PC-3 (cell line): ENCODE data around the gene CRY1. TPM values are rescaled to one million over a fixed set of nuclear protein-coding genes. Genes with fewer than 3 reads are reported as not detected.

Experiments
- ATAC-seq: fragments of 200-7000 bp; cut with Tn5 transposase; 2 replicates; pipeline ENCODE4 v1.9.1; 2020; ENCODE audit warnings: mild to moderate bottlenecking, moderate library complexity
- BruUV-seq: library from RNA; stranded (reverse); fragments of 400-500 nt; replicated peaks from 2 replicates; lab custom pipeline; 2021; lab: Mats Ljungman, UMichigan
- CTCF ChIA-PET: fragments of 300-600 bp; sonication (Branson Sonifier 250); formaldehyde crosslinking; loops from one replicate; lab custom pipeline; 2022; ENCODE audit warnings: antibody characterized with exemption; lab: Charles Lee
- POLR2A ChIA-PET: fragments of 300-600 bp; sonication (Branson Sonifier 250); formaldehyde crosslinking; loops from one replicate; lab custom pipeline; 2022; ENCODE audit warnings: antibody characterized with exemption; ENCODE audit not compliant: unreplicated experiment; lab: Charles Lee
- DNase-seq: peaks from one replicate; pipeline ENCODE4 v3.0.0-alpha.2; 2015
- H2AFZ ChIP-seq: fragments of 300-600 bp; sonication (generic); 2 replicates; pipeline ENCODE4 v1.6.0; 2016; ENCODE audit warnings: antibody characterized with exemption, low read length
- H3F3A ChIP-seq: fragments of 300-600 bp; sonication (generic); one replicate; pipeline ENCODE4 v1.6.0; 2017; ENCODE audit warnings: antibody characterized with exemption, low read length, control low read depth, mild to moderate bottlenecking; ENCODE audit not compliant: unreplicated experiment
- H3K27ac ChIP-seq: fragments of 300-600 bp; sonication (generic); 2 replicates; pipeline ENCODE4 v1.5.1; 2016; ENCODE audit warnings: mild to moderate bottlenecking, low read length
- H3K27me3 ChIP-seq: fragments of 300-600 bp; sonication (generic); 2 replicates; pipeline ENCODE4 v1.6.1; 2016; ENCODE audit warnings: low read length, mixed read lengths
- H3K36me3 ChIP-seq: fragments of 300-600 bp; sonication (generic); 2 replicates; pipeline ENCODE4 v1.6.1; 2016; ENCODE audit warnings: low read depth, mixed run types, low read length, mixed read lengths
- H3K4me1 ChIP-seq: fragments of 300-600 bp; sonication (generic); 2 replicates; pipeline ENCODE4 v1.5.1; 2016; ENCODE audit warnings: low read length; ENCODE audit not compliant: insufficient read depth
- H3K4me2 ChIP-seq: fragments of 300-600 bp; sonication (generic); 2 replicates; pipeline ENCODE4 v1.6.0; 2016; ENCODE audit warnings: low read length
- H3K4me3 ChIP-seq: fragments of 300-600 bp; sonication (generic); 2 replicates; pipeline ENCODE4 v1.5.1; 2016; ENCODE audit warnings: mild to moderate bottlenecking, low read length, mixed read lengths
- H3K79me2 ChIP-seq: fragments of 300-600 bp; sonication (generic); 2 replicates; pipeline ENCODE4 v1.6.1; 2017; ENCODE audit warnings: low read length, mixed read lengths
- H3K9ac ChIP-seq: fragments of 300-600 bp; sonication (generic); 2 replicates; pipeline ENCODE4 v1.6.0; 2016; ENCODE audit warnings: mild to moderate bottlenecking, low read length
- H3K9me2 ChIP-seq: fragments of 300-600 bp; sonication (generic); replicated peaks from 2 replicates; pipeline ENCODE4 v1.6.1; 2016; ENCODE audit warnings: mixed run types, low read length, mixed read lengths
- H3K9me3 ChIP-seq: fragments of 300-600 bp; sonication (generic); 2 replicates; pipeline ENCODE4 v1.6.1; 2016; ENCODE audit warnings: low read length, mixed read lengths
- H4K20me1 ChIP-seq: fragments of 300-600 bp; sonication (generic); 2 replicates; pipeline ENCODE4 v1.6.1; 2016; ENCODE audit warnings: low read length, mixed read lengths
- EZH2 ChIP-seq: fragments of 300-600 bp; sonication (generic); IDR thresholded peaks from one replicate; pipeline ENCODE4 v1.6.1; 2017; ENCODE audit warnings: antibody characterized with exemption, mild to moderate bottlenecking, low read length; ENCODE audit not compliant: unreplicated experiment
- EZH2phosphoT487 ChIP-seq: fragments of 300-600 bp; sonication (generic); IDR thresholded peaks from 2 replicates; pipeline ENCODE4 v1.6.1; 2018; ENCODE audit warnings: mild to moderate bottlenecking, antibody characterized with exemption, low read length, borderline replicate concordance
- intact Hi-C: fragments of 100-400 bp; cut with micrococcal nuclease; formaldehyde crosslinking; loops from 2 replicates; pipeline ENCODE4 v1.9.0; 2023
- total RNA-seq: library from RNA; depleted of rRNA; stranded (reverse); fragments of >200 nt; gene quantifications from 2 replicates; pipeline ENCODE4 v1.2.3, GENCODE V29; 2014
- TF ChIP-seq, protein P1 (sequence below): fragments of 300-600 bp; sonication (generic); conservative IDR thresholded peaks from 2 replicates; pipeline ENCODE4 v1.5.1; 2017; ENCODE audit warnings: antibody characterized with exemption, low read depth, mild to moderate bottlenecking, low read length

Gene CRY1
- total RNA-seq, 1 experiment from 2014 or later: 32.0 TPM

DNA sequence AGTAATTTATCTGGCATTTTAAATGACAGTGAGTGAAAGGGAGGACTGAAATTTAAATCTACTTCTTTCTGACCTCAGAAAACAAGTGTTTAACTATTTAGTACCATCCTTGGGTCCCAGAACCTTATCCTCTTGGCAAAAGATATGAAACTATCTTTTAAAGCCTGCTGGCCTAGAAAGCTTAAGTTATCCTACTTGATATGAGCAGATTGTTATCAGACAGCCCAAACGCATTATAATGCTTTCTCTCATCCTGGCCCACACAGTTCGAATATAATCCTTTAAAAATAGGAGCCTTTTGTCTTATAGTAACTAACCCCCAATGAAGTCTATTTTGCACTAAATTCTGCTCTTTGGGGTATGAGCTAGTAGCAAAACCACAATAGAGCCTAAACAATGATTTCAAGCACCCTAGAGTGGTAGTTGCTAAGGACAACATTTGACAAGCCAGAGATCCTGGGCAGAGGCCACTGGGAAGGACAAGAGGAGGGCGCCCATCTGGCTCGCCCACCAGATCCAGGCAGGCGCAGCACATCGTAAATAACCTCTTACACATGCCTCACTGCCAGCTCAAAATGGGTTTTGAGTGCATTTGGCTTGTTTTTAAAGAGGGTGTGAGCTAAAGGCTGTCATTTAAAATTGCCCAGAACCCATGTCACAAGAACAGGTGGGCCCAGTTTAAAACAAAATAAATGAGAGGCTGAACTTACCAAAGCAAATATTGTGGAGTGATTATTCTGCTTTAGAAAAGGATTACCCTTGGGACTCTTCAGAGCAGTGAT, 37.7 kb upstream of the CRY1 start:
- Histone ChIP-seq H3K9me3 (no peaks in the 10 kb centered on the region), H3K4me1 (peaks cover 4% of the 10 kb centered on the region; the same call in 1 of the 2 replicates), H3F3A (no peaks in the 10 kb centered on the region), H3K4me2 (no peak overlapping the region), H3K27ac (no peak overlapping the region), H3K4me3 (no peak overlapping the region), H4K20me1 (no peaks in the 10 kb centered on the region), H2AFZ (no peak overlapping the region), H3K27me3 (no peaks in the 10 kb centered on the region), H3K9ac (no peak overlapping the region), H3K36me3 (no peaks in the 10 kb centered on the region), H3K79me2 (no peaks in the 10 kb centered on the region), H3K9me2 (no peaks in the 10 kb centered on the region)
- intact Hi-C loops: no loop called here
- DNase-seq (no peak), ATAC-seq (no peak)
- BruUV-seq: no TSS peak
- ChIA-PET CTCF (interaction anchor here (0.5 to 1.3 kb wide), 4 partner anchors 477 to 662 kb away, joined by 3 to 8 read pairs (median 4); no protein-coding TSS in a partner anchor), POLR2A (interaction anchor here (0.6 kb wide), 1 partner anchor 945 kb away, joined by 4 read pairs; no protein-coding TSS in a partner anchor)
- TF ChIP-seq, protein P1, sequence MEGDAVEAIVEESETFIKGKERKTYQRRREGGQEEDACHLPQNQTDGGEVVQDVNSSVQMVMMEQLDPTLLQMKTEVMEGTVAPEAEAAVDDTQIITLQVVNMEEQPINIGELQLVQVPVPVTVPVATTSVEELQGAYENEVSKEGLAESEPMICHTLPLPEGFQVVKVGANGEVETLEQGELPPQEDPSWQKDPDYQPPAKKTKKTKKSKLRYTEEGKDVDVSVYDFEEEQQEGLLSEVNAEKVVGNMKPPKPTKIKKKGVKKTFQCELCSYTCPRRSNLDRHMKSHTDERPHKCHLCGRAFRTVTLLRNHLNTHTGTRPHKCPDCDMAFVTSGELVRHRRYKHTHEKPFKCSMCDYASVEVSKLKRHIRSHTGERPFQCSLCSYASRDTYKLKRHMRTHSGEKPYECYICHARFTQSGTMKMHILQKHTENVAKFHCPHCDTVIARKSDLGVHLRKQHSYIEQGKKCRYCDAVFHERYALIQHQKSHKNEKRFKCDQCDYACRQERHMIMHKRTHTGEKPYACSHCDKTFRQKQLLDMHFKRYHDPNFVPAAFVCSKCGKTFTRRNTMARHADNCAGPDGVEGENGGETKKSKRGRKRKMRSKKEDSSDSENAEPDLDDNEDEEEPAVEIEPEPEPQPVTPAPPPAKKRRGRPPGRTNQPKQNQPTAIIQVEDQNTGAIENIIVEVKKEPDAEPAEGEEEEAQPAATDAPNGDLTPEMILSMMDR: no peak
- no peak for TF ChIP-seq EZH2phosphoT487

DNA sequence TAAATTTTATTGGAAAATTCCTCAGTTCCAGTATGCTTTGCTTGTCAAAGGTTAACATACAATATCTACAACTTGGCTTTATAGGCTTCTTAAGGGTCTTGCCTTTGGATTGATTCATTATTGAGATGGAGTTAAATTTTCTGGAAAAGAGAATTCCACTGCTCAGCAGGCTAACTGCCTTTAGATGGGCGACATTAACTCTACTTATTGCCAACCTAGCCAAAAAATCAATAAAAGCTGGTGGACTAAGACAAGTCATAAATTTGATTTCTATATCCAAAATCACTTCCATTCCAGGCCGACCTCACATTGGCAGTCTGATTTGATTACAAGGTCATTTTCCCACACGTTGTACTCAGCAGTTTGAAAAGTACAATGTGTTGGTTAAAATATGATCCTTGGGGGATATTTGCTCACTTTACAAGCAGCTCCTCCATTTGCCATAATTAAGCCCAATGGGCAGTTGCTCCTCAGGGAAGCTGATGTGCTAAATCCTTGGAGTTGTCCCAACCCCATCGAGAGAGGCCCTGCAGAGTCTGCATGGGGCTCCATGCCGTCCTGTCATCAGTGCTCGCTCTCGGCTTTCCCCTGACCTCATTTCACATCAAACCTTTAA, 36.1 kb upstream of the CRY1 start:
- no peaks in the 10 kb centered on the region for H3F3A ChIP-seq
- POLR2A ChIA-PET: no interaction called here
- H3K9ac ChIP-seq: no peak overlapping the region
- no peaks in the 10 kb centered on the region for H3K27me3 ChIP-seq
- no peak overlapping the region for H3K27ac ChIP-seq
- no peaks in the 10 kb centered on the region for H3K36me3 ChIP-seq
- H2AFZ ChIP-seq: no peak overlapping the region
- CTCF ChIA-PET: no interaction called here
- DNase-seq (no peak), ATAC-seq (no peak)
- no peak overlapping the region for H3K4me3 ChIP-seq
- H3K4me2 ChIP-seq: no peak overlapping the region
- H3K9me2 ChIP-seq: no peaks in the 10 kb centered on the region
- no TSS peak for BruUV-seq
- peaks cover 4% of the 10 kb centered on the region; the same call in 1 of the 2 replicates for H3K4me1 ChIP-seq
- H3K9me3 ChIP-seq: no peaks in the 10 kb centered on the region
- no peak for TF ChIP-seq EZH2phosphoT487
- no peak for TF ChIP-seq EZH2
- TF ChIP-seq, protein P1: no peak
- intact Hi-C loops: no loop called here
- H3K79me2 ChIP-seq: no peaks in the 10 kb centered on the region
- no peaks in the 10 kb centered on the region for H4K20me1 ChIP-seq
